ENCODE measurements around the gene CYBA. TPM values are rescaled to one million over a fixed set of nuclear protein-coding genes. Genes with fewer than 3 reads are reported as not detected.

The CYBA gene
- total and polyA plus RNA-seq, 10 of the 15 experiments (the other 5 are each of a cell fraction or from before 2014, with no cell fraction given), result 0.55 to 598 (median 258) TPM

DNA sequence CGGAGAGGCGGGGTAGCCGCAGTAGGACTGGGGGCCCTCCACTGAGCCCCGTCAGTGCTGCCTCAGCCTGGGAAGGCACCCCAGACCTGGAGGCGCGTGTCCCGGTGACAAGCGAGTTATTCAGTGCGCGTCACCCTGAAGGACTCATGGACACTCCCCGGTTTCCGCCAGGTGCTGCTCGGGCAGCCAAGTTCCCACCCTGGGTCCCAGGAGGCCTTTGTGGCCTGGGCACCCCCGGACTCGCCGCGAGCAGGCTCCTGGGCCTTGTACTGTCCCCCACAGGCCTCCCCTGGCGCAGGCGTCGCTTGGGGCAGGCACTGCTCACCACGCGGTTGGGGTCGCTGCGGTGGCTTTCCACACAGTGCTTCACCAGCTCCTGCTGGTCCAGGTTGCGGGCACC lies 47.8 kb upstream of the CYBA start:
- Histone ChIP-seq H3K27me3 (replicated peaks in 1 of 2; ENCODE audit: control insufficient read depth in 2 of 2, insufficient read depth in 2 of 2, low read length in 1 of 2) (no peaks in the 10 kb centered on the region), H3K4me2 (ENCODE audit: control insufficient read depth, insufficient read depth) (no peak overlapping the region), H3K9ac (ENCODE audit: control insufficient read depth, insufficient read depth, low read length) (no peak overlapping the region), H2AFZ (ENCODE audit: control insufficient read depth, low read depth, low read length) (no peak overlapping the region), H3K27ac (ENCODE audit: control insufficient read depth, insufficient read depth) (no peak overlapping the region), H4K20me1 (ENCODE audit: control insufficient read depth, insufficient read depth) (no peaks in the 10 kb centered on the region), H3K4me3 (no peak overlapping the region), H3K4me1 (ENCODE audit: control insufficient read depth, insufficient read depth, low read length) (peaks cover 40% of the 10 kb centered on the region), H3K79me2 (ENCODE audit: control insufficient read depth, insufficient read depth, low read length) (peaks cover 23% of the 10 kb centered on the region), H3K9me3 (replicated peaks; ENCODE audit: control insufficient read depth, insufficient read depth, low read length) (no peaks in the 10 kb centered on the region), H3K36me3 (ENCODE audit: control insufficient read depth in 2 of 2, insufficient read depth in 2 of 2, low read length in 1 of 2) (peaks cover 0 to 7% of the 10 kb centered on the region in 2 experiments; a peak in 2 of 4 replicates)
- 64% methylated on average over 25 of the region's 25 CpGs for WGBS (ENCODE audit: insufficient coverage, insufficient replicate concordance, low lambda C conversion rate, missing lambda C conversion rate)
- RAD21 ChIA-PET (ENCODE audit: unreplicated experiment), result no interaction called here
- POLR2A ChIA-PET, result no interaction called here
- TF ChIP-seq SMARCA5 (IDR thresholded peaks at IDR 0.05) (no peak), ZNF24 (IDR thresholded peaks at IDR 0.05) (no peak), CREM (IDR thresholded peaks at IDR 0.05; ENCODE audit: low read depth) (no peak), ESRRA (IDR thresholded peaks at IDR 0.05; ENCODE audit: low read length) (no peak), EGR1 (IDR thresholded peaks at IDR 0.05; ENCODE audit: borderline replicate concordance in 1 of 2, low read depth in 2 of 2, low read length in 2 of 2) (no peak), ZNF384 (IDR thresholded peaks at IDR 0.05; ENCODE audit: borderline replicate concordance, low read depth, low read length) (no peak), PML (IDR thresholded peaks at IDR 0.05; ENCODE audit: low read length) (no peak), SUPT20H (IDR thresholded peaks at IDR 0.05; ENCODE audit: borderline replicate concordance, control insufficient read depth, low read depth, low read length) (no peak), ZSCAN29 (IDR thresholded peaks at IDR 0.05) (no peak)
- TF ChIP-seq, protein P1, sequence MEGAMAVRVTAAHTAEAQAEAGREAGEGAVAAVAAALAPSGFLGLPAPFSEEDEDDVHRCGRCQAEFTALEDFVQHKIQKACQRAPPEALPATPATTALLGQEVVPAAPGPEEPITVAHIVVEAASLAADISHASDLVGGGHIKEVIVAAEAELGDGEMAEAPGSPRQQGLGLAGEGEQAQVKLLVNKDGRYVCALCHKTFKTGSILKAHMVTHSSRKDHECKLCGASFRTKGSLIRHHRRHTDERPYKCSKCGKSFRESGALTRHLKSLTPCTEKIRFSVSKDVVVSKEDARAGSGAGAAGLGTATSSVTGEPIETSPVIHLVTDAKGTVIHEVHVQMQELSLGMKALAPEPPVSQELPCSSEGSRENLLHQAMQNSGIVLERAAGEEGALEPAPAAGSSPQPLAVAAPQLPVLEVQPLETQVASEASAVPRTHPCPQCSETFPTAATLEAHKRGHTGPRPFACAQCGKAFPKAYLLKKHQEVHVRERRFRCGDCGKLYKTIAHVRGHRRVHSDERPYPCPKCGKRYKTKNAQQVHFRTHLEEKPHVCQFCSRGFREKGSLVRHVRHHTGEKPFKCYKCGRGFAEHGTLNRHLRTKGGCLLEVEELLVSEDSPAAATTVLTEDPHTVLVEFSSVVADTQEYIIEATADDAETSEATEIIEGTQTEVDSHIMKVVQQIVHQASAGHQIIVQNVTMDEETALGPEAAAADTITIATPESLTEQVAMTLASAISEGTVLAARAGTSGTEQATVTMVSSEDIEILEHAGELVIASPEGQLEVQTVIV (IDR thresholded peaks at IDR 0.05; ENCODE audit: borderline replicate concordance, partially characterized antibody), result no peak
- TF ChIP-seq, protein P2, sequence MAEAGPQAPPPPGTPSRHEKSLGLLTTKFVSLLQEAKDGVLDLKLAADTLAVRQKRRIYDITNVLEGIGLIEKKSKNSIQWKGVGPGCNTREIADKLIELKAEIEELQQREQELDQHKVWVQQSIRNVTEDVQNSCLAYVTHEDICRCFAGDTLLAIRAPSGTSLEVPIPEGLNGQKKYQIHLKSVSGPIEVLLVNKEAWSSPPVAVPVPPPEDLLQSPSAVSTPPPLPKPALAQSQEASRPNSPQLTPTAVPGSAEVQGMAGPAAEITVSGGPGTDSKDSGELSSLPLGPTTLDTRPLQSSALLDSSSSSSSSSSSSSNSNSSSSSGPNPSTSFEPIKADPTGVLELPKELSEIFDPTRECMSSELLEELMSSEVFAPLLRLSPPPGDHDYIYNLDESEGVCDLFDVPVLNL (IDR thresholded peaks at IDR 0.05; ENCODE audit: low read depth, low read length), result no peak
- intact Hi-C loops (cut with micrococcal nuclease; ENCODE audit: unreplicated experiment) (no loop called here), in situ Hi-C loops (cut with MboI) (no loop called here)
- ATAC-seq, result no peak
- no TSS peak for BruUV-seq (replicated peaks)
- SMC1A ChIA-PET (ENCODE audit: uncharacterized antibody, unreplicated experiment), result no interaction called here
- FAIRE-seq, result no peak
- no peak for DNase-seq (ENCODE audit: low read depth, low spot score)
- CTCF ChIA-PET, result no interaction called here

Data from GM12878 (cell line).